OCI-M2 (cell line): ENCODE data around the gene VWA5B1.
"Not testable (repeated sequence)": the region's sequence is repeated elsewhere in the genome, so short reads cannot be mapped to it uniquely, and the experiment has no call there.

Experiments used
- DNase-seq: peaks from one replicate; lab custom pipeline; 2025; ENCODE audit not compliant: unreplicated experiment; lab: John Stamatoyannopoulos, UW

VWA5B1 gene

GRCh38 chr1:20290624-20291597, at the start of gene VWA5B1:
Gene VWA5B1 (plus strand): TSS chr1:20290875. CDS start chr1:20310602, 19,727 bp downstream.
- no peak for DNase-seq

- DNase-seq, result no peak
Measured at GRCh38 chr1:20242890-20243479, 47.7 kb upstream of the VWA5B1 start.

GRCh38 chr1:20248971-20249612, 41.6 kb upstream of the VWA5B1 start:
- no peak for DNase-seq

GRCh38 chr1:20250340-20250989, 40.2 kb upstream of the VWA5B1 start:
- no peak for DNase-seq

- DNase-seq, result no peak
Measured at GRCh38 chr1:20252587-20252986, 38.1 kb upstream of the VWA5B1 start.

- DNase-seq, result no peak
Measured at GRCh38 chr1:20255666-20256065, 35.0 kb upstream of the VWA5B1 start.

GRCh38 chr1:20259646-20260045, 31.0 kb upstream of the VWA5B1 start:
- DNase-seq, result no peak

- DNase-seq, result no peak
Measured at GRCh38 chr1:20261095-20261494, 29.6 kb upstream of the VWA5B1 start.

- DNase-seq, result no peak
Measured at GRCh38 chr1:20262810-20263534, 27.7 kb upstream of the VWA5B1 start.

GRCh38 chr1:20265250-20265649, 25.4 kb upstream of the VWA5B1 start:
- no peak for DNase-seq

GRCh38 chr1:20266141-20266540, 24.5 kb upstream of the VWA5B1 start:
- no peak for DNase-seq

- no peak for DNase-seq
Measured at GRCh38 chr1:20266642-20267041, 24.0 kb upstream of the VWA5B1 start.

GRCh38 chr1:20271498-20272400, 18.9 kb upstream of the VWA5B1 start:
- no peak for DNase-seq

- DNase-seq, result not testable (repeated sequence)
Measured at GRCh38 chr1:20273716-20274115, 17.0 kb upstream of the VWA5B1 start.

- no peak for DNase-seq
Measured at GRCh38 chr1:20275319-20275925, 15.3 kb upstream of the VWA5B1 start.

- no peak for DNase-seq
Measured at GRCh38 chr1:20276485-20277159, 14.1 kb upstream of the VWA5B1 start.

- no peak for DNase-seq
Measured at GRCh38 chr1:20278692-20279130, 12.0 kb upstream of the VWA5B1 start.

GRCh38 chr1:20279509-20279908, 11.2 kb upstream of the VWA5B1 start:
- DNase-seq, result no peak

- no peak for DNase-seq
Measured at GRCh38 chr1:20280341-20280740, 10.3 kb upstream of the VWA5B1 start.
